OCI-LY1 (cell line): Measurements from ENCODE around the gene DACH1.

Experiments used
- CTCF ChIP-seq: fragments of 200-600 bp; sonication (generic), shearing (Covaris generic); IDR thresholded peaks from 2 replicates; pipeline ENCODE4 v1.5.1; 2017; ENCODE audit warnings: mild to moderate bottlenecking, antibody characterized with exemption, low read length, moderate library complexity, mixed read lengths
- EZH2 ChIP-seq: fragments of 200-600 bp; sonication (generic), shearing (Covaris generic); IDR thresholded peaks from 2 replicates; pipeline ENCODE4 v1.8.0; 2017; ENCODE audit warnings: borderline replicate concordance, mixed run types, mild to moderate bottlenecking, antibody characterized with exemption, low read length, moderate library complexity, mixed read lengths

GRCh38 chr13:71485913-71486312 lies 381.1 kb downstream of the DACH1 start:
- TF ChIP-seq CTCF = no peak
- TF ChIP-seq EZH2 = no peak
